ENCODE measurements around the gene DGKZ.

GRCh38 chr11:46300270-46300669, 47.0 kb upstream of the DGKZ start:
- TF ChIP-seq CTCF (conservative IDR thresholded peaks at IDR 0.05; ENCODE audit: low read length): no peak
- TF ChIP-seq EZH2phosphoT487 (IDR thresholded peaks at IDR 0.05; ENCODE audit: borderline replicate concordance): no peak

Data from Loucy (cell line).